Breast epithelium (tissue), 3 donors: Measurements from ENCODE around the gene NABP2.

Experiments used
- POLR2A ChIP-seq: fragments of 450-650 bp; IDR thresholded peaks from one replicate; pipeline ENCODE4 v1.6.1; 2016; ENCODE audit warnings: antibody characterized with exemption, mild to moderate bottlenecking, moderate library complexity
- TF ChIP-seq, protein P1 (sequence below), 3 donors: fragments of 450-650 bp; IDR thresholded peaks; one replicate each; pipeline ENCODE4 v1.5.1; 2016 to 2017; ENCODE audit warnings: antibody characterized with exemption in 3 of 3, mild to moderate bottlenecking in 3 of 3, moderate library complexity in 3 of 3

DNA sequence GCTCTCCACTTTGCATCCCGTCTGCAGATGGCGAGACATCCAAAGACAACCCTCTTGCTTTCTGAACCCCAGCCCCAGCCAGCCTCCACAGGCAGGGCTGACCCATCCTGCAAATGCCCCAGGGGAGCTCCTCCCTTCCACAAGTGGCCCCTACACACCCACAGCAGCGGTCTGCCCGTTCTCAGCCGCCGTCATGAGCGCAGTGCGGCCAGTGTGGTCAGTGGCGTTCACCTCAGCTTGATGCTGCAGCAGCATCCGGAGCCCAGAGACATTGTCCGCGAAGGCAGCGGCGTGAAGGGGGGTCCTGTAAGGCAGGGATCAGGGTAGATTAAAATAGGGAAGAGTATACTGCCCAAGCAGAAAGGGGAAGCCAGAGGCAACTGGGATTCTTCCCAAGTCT is 20.4 kb downstream of the NABP2 start:
- TF ChIP-seq, protein P1, sequence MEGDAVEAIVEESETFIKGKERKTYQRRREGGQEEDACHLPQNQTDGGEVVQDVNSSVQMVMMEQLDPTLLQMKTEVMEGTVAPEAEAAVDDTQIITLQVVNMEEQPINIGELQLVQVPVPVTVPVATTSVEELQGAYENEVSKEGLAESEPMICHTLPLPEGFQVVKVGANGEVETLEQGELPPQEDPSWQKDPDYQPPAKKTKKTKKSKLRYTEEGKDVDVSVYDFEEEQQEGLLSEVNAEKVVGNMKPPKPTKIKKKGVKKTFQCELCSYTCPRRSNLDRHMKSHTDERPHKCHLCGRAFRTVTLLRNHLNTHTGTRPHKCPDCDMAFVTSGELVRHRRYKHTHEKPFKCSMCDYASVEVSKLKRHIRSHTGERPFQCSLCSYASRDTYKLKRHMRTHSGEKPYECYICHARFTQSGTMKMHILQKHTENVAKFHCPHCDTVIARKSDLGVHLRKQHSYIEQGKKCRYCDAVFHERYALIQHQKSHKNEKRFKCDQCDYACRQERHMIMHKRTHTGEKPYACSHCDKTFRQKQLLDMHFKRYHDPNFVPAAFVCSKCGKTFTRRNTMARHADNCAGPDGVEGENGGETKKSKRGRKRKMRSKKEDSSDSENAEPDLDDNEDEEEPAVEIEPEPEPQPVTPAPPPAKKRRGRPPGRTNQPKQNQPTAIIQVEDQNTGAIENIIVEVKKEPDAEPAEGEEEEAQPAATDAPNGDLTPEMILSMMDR (IDR thresholded peaks at IDR 0.05), result no peak
- no peak for TF ChIP-seq POLR2A
